HG02973 (cell line): ENCODE measurements around the gene ATP8A2.

Experiments used
- ATAC-seq: cut with Tn5 transposase; IDR thresholded peaks from one replicate; pipeline ENCODE4 v1.9.1; 2021; ENCODE audit warnings: moderate library complexity; ENCODE audit not compliant: unreplicated experiment

The ATP8A2 gene

GRCh38 chr13:25616674-25617073 is 244.9 kb downstream of the ATP8A2 start:
- no peak for ATAC-seq

GRCh38 chr13:25619897-25620296 is 248.1 kb downstream of the ATP8A2 start:
- no peak for ATAC-seq

- no peak for ATAC-seq
Measured at GRCh38 chr13:25625414-25625813, 253.6 kb downstream of the ATP8A2 start.

DNA sequence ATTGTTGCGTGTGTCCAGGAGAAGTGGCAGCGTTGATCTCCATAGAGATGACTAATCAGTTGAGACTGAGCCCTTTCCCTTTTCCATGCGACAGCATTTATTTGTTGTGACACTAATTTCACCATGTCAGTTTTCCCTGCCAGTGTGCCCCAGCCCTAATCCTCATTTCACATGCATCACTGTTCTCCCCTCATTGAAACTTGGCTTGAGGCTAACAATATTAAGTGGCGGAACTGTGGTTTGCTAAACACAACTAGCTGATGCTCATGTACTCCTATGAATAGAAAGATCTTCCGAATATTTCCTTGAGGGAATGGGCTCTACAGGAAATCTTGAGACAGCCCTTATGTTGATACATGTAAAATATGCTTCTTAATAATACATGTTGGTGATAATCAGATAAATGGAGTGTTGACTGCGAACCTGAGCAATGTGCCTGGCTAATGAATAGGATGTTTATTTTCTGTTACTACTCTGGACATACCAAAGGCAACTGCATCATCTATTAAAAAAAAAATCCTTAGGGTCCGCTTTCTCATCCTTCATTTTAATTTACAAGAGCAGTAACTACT is 258.6 kb downstream of the ATP8A2 start:
- no peak for ATAC-seq

DNA sequence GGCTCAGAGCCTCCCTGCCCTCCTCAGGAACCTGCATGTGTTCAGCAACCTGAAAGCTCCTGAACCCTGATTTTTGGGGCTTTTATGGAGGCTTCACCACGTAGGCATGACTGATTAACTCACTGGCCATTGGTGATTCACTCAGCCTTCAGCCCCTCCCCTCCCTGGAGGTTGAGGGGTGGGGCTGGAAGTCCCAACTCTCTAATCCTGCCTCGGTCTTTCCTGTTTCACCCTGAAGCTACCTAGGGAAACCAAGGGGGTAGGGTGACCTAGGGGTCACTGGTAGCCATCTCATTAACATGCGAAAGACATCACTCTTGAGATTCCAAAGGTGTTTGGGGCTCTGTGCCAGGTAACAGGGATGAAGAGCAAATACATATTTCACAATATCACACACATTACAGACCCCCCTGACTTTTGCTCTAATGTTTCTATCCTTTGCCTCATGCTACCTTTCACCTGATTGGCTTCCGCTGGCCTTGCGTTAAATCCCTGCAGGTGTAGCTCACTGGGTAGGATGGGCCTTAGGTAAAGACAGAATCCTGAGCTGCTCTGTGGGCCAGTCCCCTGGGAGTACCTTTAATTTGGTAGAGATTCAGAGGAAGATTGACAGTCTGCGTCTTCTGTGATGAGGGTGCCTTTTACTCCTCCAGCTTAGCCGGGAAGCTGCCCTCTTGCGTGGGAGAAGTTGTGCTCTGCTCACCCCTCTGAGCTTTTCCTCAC is 260.6 kb downstream of the ATP8A2 start:
- ATAC-seq, result no peak

DNA sequence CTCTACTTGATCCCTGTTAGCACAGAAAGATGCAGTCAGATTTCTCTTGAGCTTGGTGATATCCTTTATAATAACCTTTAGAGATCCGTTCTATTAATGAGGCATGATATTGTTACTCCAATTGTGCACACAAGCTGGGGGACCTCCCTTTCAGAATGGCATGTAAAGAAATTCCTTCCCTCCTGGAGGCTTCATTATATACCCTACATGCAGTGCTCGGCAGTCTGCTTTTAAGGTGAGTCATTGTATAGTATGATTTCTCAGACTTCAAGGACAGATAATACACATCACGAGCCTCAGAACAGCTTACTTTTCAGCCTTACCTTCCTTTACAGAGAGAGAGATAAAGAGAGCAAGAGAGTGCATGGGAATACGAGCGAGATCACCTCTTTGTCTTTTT is 261.3 kb downstream of the ATP8A2 start:
- ATAC-seq, result no peak

DNA sequence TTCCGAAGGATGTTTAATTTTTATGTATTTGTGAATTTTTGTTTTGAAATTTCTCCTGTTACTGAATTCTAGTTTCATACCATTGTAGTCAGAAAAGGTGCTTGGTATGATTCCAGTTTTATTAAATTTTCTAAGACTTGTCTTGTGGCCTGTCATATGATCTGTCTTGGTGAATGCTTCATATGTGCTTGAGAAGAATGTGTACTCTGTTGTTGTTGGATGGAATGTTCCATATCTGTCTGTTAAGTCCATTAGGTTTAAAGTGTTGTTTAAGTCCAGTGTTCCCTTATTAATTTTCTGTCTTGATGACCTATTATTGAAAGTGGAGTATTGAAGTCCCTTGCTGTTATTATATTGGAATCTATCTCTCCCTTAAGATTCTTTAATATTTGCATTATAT is 273.9 kb downstream of the ATP8A2 start:
- no peak for ATAC-seq

GRCh38 chr13:25649001-25649633 is 277.3 kb downstream of the ATP8A2 start:
- no peak for ATAC-seq

GRCh38 chr13:25652764-25653163 is 281.0 kb downstream of the ATP8A2 start:
- no peak for ATAC-seq

- no peak for ATAC-seq
Measured at GRCh38 chr13:25654322-25654721, 282.5 kb downstream of the ATP8A2 start.

DNA sequence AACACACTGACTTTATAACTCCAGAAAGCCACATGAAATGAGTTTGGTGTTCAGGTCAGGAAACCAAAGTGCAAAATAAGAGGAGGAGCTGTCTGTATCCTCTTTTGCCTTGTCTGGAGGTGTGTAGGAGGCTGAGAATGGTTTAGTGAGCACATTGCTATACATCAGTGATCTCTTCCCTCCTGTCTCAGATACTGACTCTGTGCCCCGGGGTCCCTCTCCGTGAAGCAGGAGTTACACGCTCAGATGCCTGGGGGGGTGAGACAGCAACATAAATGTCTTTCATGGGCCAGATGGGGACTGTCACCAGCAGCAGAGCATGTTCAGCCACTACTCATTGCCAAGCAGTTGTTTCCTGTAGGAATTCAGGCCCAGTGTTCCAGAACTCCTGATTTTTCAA is 285.4 kb downstream of the ATP8A2 start:
- ATAC-seq, result no peak

DNA sequence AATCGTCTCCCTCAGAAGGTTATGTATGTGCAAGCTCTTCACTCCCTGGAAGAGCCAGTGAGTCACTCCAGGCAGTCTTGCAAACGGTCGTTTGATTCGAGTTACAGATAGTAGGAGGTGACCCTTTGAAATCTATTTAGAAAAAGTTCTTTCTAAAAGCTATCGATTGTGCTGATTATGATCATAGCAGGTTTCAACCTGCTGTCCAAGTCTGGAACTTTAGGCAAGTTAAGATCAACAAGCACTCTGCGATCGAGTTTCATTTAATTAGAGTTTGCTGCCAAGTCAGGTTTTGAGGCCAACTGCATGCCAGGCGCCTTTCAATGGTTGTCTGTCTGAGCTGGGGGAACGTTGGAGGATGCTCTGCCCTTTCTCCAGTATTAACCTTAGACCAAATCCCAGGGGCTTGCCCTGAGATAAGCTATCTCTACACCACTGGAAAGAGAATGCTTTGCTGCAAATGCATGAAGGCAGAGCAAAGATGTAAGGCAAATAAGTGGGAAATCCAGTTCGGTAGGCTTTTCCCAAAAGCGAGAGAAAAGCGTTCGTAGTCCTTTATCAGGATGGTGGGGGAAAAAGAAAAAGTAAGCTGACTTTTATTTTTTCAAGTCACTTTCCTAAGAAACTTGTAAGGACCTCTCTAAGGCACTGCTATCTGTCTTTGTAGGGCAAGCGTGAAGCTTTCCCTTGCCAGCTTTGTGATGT is 287.5 kb downstream of the ATP8A2 start:
- ATAC-seq, result no peak

DNA sequence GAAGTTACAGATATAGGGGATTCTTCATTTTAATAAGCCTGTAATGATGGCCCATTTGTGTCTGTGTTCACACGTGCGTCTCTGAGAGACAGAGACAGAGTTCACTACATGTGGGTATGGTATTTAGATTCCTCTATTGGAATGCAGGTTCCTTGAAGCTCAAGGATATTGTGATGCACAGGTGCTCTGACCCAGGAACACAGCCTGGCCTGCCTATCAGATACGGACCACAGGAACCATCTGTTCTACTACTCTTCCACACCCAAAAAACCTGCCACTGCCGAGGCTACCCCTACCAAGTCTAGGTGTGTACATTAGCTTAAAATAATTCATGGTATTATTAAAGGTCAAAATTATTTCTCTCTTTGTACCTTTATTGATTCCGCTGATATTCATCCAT is 289.2 kb downstream of the ATP8A2 start:
- no peak for ATAC-seq

- ATAC-seq, result no peak
Measured at GRCh38 chr13:25662516-25662915, 290.7 kb downstream of the ATP8A2 start.

GRCh38 chr13:25668345-25668744 is 296.6 kb downstream of the ATP8A2 start:
- no peak for ATAC-seq

- ATAC-seq, result no peak
Measured at GRCh38 chr13:25673711-25674110, 301.9 kb downstream of the ATP8A2 start.

- ATAC-seq, result no peak
Measured at GRCh38 chr13:25674371-25674770, 302.6 kb downstream of the ATP8A2 start.

DNA sequence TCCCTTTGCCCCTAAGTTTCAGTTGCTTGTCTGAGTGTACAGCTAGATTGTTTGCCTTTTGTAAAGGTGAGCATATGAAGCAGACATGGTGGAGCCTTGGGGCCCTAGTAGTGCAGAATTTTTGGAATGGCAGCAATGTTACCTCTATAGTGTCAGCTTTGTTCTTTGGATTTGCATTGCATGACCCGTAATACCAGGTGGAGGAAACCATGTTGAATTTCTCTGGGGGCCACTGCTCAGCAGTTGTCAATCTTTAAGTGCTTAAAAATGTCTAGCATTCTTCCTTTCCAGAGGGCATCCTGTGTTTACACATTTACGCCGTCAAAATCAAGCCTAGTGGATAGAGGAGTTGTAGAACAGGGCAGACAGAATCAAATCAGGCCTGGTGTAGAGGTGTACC is 303.3 kb downstream of the ATP8A2 start:
- ATAC-seq, result no peak

DNA sequence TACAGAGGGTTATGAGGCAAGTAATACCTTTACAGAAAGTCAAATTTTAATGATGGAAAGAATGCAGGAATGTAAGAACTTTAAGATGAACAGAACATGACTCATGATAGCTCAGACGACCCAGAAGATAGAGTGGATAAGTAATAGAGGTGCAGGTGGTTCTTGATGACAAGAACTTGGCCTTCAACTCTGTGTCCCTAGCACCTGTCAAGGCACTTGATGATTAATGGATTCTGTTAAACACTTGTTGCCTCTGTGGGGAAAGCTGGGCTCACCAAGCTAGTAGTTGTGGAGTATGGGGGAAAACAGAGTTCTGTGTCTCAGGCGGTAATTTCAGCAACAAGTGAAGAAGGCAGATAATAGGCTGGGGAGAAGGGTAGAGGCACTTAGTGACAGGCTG is 306.2 kb downstream of the ATP8A2 start:
- ATAC-seq, result no peak

GRCh38 chr13:25678398-25678797 is 306.6 kb downstream of the ATP8A2 start:
- ATAC-seq, result no peak

DNA sequence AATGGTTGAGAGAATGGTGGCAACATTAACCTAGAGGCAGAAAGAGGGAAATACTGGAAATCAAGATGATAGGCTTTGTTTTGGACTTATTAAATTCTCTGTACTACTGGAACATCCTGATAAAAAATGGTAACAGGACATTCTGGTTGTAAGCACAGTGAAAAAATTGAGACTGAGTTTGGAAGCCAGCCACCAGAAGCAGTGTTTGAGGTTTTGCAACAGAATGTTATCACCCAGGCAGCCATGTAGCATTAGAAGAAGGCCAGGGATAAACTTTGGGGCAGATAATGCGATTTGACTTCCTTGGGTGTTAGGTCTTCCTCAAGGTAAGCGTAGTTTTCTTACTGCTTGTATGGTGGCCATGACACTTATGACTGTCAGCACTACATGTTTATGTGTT is 307.4 kb downstream of the ATP8A2 start:
- no peak for ATAC-seq

DNA sequence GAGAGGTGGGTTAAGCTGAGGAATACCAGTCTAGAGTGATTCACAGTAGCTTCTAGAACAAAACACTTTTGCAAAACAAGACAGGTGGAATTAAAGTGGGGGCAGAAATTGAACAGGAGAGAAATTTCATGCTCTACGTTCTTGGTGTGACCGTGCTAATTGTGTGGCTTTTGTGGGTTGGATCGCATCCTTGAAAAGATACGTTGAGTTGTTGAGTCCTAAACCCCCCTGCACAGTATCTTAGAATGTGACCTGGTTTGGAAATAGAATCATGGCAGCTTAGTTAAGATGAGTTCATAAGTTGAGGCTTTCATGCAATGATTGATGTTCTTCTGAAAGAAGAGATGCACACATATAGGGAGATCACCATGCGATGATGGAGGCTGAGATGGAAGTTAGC is 308.2 kb downstream of the ATP8A2 start:
- no peak for ATAC-seq
